Nephron (organoid): Measurements from ENCODE around the gene LCE2D.

Source experiments
- H3K27ac Mint-ChIP-seq, 3 experiments: 2 replicates each; pipeline ENCODE4 v1.8.0; 2020; ENCODE audit warnings: mixed read lengths in 3 of 3, mild to moderate bottlenecking in 2 of 3, moderate library complexity in 1 of 3
- H3K27me3 Mint-ChIP-seq: 2 replicates; pipeline ENCODE4 v1.8.0; 2021; ENCODE audit warnings: low read depth, mild to moderate bottlenecking, moderate library complexity, mixed read lengths
- H3K36me3 Mint-ChIP-seq: 2 replicates; pipeline ENCODE4 v1.8.0; 2020; ENCODE audit warnings: low read depth, mixed read lengths
- H3K4me1 Mint-ChIP-seq: 2 replicates; pipeline ENCODE4 v1.8.0; 2020; ENCODE audit warnings: mixed read lengths
- H3K4me3 Mint-ChIP-seq, 3 experiments: 2 replicates each; pipeline ENCODE4 v1.8.0; 2020; ENCODE audit warnings: mild to moderate bottlenecking in 3 of 3, mixed read lengths in 3 of 3, moderate library complexity in 2 of 3
- H3K9me3 Mint-ChIP-seq: 2 replicates; pipeline ENCODE4 v1.8.0; 2020; ENCODE audit warnings: mixed read lengths
- TF ChIP-seq, protein P1 (sequence below), 3 experiments: fragments of 200-600 bp; sonication (generic); IDR thresholded peaks; one replicate each; pipeline ENCODE4 v1.5.0; 2021; ENCODE audit warnings: antibody characterized with exemption in 3 of 3; ENCODE audit not compliant: unreplicated experiment in 3 of 3

The LCE2D gene

DNA sequence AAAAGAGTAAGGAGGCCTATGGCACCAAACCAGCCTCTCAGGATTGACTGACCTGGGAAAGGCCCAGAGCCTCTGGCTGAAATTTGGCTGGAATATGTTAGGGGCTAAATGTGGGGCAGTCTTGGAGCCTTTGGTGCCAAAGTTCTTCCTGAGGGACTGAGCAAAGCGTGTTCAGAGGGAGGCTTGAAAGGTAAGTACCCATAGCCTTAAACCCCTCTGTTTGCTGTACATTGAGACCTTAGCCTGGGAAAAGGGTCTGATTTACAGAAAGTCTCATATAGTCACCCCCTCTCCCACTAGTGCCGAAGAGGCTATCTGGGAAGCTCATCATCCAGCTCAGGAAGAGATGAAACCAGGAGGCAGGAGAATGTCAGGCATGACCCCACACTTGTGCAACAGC, 44.7 kb downstream of the LCE2D start, which contains the start of gene LCE4A:
Gene LCE4A (plus strand): TSS at position 301 of the 400 bp plus-strand sequence. CDS start 916 bp downstream, outside the sequence.
- H3K4me3 Mint-ChIP-seq = no peak within 1 kb of the TSS

More for the DNA sequence above, 44.7 kb downstream of the LCE2D start, which contains the start of gene LCE4A:
- Mint-ChIP-seq H3K27ac (no peak within 1 kb of the TSS), H3K36me3 (no peaks in the 10 kb centered on the region), H3K9me3 (peaks cover 34% of the 10 kb centered on the region), H3K4me1 (no peaks in the 10 kb centered on the region), H3K27me3 (peaks cover 3% of the 10 kb centered on the region)
- TF ChIP-seq, protein P1, sequence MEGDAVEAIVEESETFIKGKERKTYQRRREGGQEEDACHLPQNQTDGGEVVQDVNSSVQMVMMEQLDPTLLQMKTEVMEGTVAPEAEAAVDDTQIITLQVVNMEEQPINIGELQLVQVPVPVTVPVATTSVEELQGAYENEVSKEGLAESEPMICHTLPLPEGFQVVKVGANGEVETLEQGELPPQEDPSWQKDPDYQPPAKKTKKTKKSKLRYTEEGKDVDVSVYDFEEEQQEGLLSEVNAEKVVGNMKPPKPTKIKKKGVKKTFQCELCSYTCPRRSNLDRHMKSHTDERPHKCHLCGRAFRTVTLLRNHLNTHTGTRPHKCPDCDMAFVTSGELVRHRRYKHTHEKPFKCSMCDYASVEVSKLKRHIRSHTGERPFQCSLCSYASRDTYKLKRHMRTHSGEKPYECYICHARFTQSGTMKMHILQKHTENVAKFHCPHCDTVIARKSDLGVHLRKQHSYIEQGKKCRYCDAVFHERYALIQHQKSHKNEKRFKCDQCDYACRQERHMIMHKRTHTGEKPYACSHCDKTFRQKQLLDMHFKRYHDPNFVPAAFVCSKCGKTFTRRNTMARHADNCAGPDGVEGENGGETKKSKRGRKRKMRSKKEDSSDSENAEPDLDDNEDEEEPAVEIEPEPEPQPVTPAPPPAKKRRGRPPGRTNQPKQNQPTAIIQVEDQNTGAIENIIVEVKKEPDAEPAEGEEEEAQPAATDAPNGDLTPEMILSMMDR (IDR thresholded peaks at IDR 0.05; ENCODE audit: unreplicated experiment in 3 of 3) = no peak
